ENCODE measurements around the gene GSTM2. TPM values are rescaled to one million over a fixed set of nuclear protein-coding genes. Genes with fewer than 3 reads are reported as not detected.

Gene GSTM2
- polyA plus RNA-seq (ENCODE audit: insufficient read length in 10 of 10) = 100 to 1,000 TPM; 118 to 193 (median 154) TPM
- long read RNA-seq, donor 1, full-length matches to known transcripts = 32 of 32 reads
- long read RNA-seq, donor 1, partial matches to known transcripts = 0 of 32 reads
- long read RNA-seq, donor 1, other reads (novel, unspliced or antisense) = 0 of 32 reads
- long read RNA-seq, donor 2, transcript GSTM2-201 (8 exons, 1,157 nt) = major isoform, 30 of 36 reads
- long read RNA-seq, donor 2, partial matches to known transcripts = 0 of 36 reads
- long read RNA-seq, donor 2, other reads (novel, unspliced or antisense) = 0 of 36 reads
- long read RNA-seq, donor 3 = 0 reads
- long read RNA-seq, donor 4, transcript GSTM2-201 (8 exons, 1,157 nt) = major isoform, 13 of 15 reads
- long read RNA-seq, donor 4, partial matches to known transcripts = 0 of 15 reads
- long read RNA-seq, donor 4, other reads (novel, unspliced or antisense) = 0 of 15 reads
- long read RNA-seq, donor 5, full-length matches to known transcripts = 58 of 126 reads
- long read RNA-seq, donor 5, partial matches to known transcripts = 63 of 126 reads
- long read RNA-seq, donor 5, other reads (novel, unspliced or antisense) = 5 of 126 reads
- long read RNA-seq, donor 6, transcript GSTM2-213 (3 exons, 1,168 nt) = minor isoform, 5 of 53 reads
- long read RNA-seq, donor 6, transcript GSTM2-201 (8 exons, 1,157 nt) = major isoform, 34 of 53 reads
- long read RNA-seq, donor 6, partial matches to known transcripts = 8 of 53 reads
- long read RNA-seq, donor 6, other reads (novel, unspliced or antisense) = 0 of 53 reads
- long read RNA-seq, donor 7, transcript GSTM2-201 (8 exons, 1,157 nt) = major isoform, 16 of 23 reads
- long read RNA-seq, donor 7, transcript GSTM2-213 (3 exons, 1,168 nt) = minor isoform, 5 of 23 reads
- long read RNA-seq, donor 7, partial matches to known transcripts = 0 of 23 reads
- long read RNA-seq, donor 7, other reads (novel, unspliced or antisense) = 0 of 23 reads
- long read RNA-seq, donor 8, transcript GSTM2-201 (8 exons, 1,157 nt) = major isoform, 20 of 34 reads
- long read RNA-seq, donor 8, partial matches to known transcripts = 8 of 34 reads
- long read RNA-seq, donor 8, other reads (novel, unspliced or antisense) = 0 of 34 reads
- long read RNA-seq, donor 9, partial matches to known transcripts = 0 of 4 reads
- long read RNA-seq, donor 9, other reads (novel, unspliced or antisense) = 0 of 4 reads

DNA sequence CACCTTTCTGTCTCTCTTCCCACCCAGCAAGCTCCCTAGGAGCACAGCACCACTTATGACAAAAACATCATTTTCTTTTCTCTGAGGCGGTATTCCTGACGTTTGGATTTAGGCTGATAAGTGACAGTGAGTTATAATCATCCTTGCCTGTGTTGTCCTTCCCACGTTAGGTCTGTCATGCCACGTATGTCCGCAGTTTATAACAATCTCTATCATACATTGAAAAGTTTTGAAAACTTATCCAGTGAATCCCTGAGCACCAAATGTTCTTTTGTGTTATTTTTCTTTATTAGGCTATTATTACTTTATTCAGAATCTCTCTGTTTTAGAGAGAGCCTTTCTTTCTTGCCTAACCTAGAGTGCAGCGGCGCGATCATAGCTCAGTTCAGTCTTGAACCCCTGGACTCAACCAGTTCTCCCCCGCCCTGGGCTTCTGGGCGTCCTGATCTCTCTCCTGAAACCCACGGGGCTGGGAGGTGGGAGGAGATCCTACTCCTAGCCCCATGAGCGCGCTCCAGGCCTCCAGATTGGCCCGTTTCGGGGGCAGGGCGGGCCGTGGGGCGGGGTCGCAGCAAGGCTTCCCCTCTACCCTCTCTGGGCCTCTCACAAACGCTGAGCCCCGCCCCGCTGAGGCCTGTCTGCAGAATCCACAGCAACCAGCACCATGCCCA lies at the start of gene GSTM2:
Gene GSTM2 (plus strand): TSS at position 606 of the 671 bp plus-strand sequence. CDS start 59 bp downstream, at position 665.
- DNase-seq = peak; percentile 91 to 97 (median 94)

DNA sequence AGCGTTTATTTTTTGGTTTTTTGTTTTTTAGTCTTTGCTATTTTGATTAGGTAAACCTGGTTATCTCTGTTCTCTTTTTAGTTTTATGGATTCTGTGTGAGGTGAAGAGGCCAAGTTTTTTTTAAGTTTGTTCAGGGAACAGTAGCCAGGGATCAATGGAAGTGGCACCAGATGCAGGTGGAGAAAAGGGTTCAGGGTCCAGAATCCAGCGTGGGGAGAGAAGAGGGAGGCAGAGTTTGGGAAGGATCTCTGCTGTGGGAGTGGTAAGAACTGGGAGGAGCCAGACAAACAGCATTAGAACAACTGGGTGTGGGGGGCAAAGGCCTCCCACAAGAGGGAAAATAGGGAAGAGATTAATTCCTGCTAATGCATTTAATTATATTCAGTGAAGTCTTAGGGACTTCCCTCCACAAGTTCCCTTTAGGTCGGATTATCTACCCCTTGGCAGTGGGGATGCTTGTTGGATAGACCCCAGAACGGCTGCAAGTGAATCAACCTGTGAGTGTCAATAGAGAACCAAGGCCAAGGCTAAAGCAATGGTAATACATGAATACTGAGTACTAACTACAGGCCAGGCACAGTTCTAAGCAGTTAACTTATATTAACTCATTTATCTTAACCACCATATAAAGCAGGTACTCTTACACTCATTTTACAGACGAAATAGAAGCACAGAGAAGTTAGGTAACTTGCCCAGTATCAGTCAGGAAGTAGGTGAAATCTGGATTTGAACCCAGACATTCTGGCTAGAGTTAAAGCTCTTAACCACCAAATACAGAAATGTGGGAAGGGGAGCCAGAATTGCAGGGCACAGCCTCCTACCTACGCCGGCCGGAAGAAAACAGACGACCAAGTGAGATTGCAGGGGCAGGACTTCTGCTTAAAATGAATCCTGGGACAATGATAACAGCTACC lies 48.9 kb upstream of the GSTM2 start:
- DNase-seq = no peak

- DNase-seq = peak; percentile 77 to 90 (median 84)
These were observed 48.1 kb upstream of the GSTM2 start, which contains the start of the genes AMPD2 and GNAT2 for GRCh38 chr1:109619576-109620400. AMPD2 (plus strand) TSS chr1:109619837; CDS start chr1:109621176, 1,339 bp downstream. GNAT2 (minus strand) TSS chr1:109619616; CDS start chr1:109612870, 6,746 bp downstream.

- DNase-seq = peak; percentile 64 to 90 (median 72)
These were observed 47.5 kb upstream of the GSTM2 start for GRCh38 chr1:109620401-109620791.

GRCh38 chr1:109620841-109621286 lies 47.0 kb upstream of the GSTM2 start:
- DNase-seq = peak; percentile 94 to 97 (median 95)

DNA sequence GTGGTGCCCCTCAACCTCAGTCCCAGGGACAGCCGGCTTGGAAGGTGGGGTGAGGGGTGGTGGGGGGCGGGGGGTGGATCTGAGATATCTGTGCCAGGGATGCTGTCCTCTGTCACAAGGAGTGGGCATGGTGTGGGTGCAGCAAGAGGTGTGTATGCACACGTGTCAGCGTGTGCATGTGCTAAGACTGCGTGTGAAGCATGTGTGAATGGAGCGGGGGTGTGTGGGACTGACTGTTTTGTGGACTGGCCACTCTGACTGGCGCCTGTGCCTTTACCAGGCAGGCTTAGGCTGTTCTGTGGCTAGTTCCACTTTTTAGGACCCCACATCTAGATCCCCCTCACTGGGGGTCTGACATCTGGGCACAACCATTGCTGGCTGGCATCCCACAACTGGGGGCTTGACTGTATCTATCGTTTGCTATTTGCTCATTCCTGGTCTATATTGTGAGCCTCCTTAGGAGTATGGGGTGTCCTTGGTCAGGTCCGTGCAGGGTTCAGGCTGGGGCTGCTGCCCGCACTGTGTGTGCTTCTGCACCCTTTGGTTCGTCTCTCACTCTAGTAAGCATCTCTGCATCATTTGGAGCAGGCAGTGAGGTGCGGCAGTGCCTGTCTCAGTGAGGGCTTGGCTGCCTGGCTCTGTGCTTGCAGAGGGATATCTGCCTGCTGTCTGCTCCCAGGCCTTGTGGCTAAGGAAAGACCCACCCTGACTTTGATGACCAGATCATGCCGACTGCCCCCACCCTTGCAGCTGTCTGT lies 46.3 kb upstream of the GSTM2 start:
- no peak for DNase-seq

DNA sequence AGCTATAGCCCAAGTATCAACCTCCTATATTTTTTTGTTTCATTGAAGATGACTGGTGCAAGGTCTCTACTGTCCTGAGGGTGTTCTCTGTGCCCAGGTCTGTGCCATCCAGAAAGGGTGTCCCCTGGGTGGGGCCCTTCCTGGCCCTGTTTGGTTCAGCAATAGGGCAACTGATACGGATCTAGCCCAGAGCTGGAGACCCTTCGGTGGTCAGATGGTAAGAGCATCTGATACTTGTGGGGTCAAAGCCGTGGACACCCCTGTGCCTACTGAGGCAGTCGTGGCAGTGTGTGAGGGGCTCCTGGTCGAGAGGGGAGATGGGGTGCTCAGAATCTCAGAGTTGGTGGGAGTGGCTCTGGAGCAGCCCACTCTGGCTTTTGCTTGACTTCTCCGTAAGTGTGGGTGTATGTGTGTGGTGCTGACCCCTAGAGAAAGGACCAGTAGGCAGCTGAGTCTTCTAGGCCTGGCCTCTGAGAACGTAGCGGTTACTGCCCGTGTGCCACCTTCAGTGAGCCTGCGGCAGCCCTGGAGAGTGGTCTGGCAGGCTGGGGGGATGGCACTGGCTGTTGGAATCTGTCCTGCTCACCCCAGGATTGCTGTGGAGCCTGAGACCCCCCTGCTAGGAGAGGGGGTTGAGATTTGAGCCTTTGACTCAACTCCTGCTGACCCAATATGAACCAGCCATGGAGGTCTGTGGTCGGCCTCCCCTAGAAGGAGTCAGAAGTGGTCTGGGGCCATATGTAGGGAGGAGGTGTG lies 45.5 kb upstream of the GSTM2 start:
- DNase-seq = no peak

- no peak for DNase-seq
These were observed 45.0 kb upstream of the GSTM2 start for GRCh38 chr1:109622895-109623294.

DNA sequence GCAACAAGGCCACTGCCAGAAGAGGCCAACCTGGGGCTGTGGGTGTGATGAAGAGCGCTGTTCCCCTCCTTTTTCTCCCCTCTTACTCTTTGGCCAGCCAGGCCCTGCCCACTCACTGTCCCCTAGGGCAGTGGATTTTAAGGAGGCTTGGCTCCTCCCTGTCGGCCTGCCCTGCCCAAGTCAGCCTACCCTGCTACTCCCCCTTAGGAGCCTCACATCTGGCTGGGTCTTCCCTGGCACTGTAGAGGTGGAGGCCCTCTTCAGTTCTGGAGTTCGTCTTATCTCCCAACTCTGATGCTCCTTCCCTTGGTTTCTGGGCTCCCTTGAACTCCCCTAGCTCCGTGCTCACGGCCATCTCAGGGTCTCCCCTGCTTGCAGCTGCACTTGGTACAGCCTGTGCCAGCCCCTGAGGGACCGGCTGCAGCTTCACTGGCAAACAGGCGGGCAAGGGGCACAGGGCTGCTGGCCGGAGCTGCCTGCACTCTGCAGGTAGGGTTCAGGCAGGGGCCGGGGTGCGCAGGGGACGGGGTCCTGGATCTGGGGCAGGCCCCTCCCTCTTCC lies 44.2 kb upstream of the GSTM2 start:
- peak in 1 of 3 donors; percentile 41 for DNase-seq

- peak in 1 of 3 donors; percentile 35 for DNase-seq
These were observed 43.5 kb upstream of the GSTM2 start for GRCh38 chr1:109624201-109625010.

- DNase-seq = no peak
These were observed 42.7 kb upstream of the GSTM2 start for GRCh38 chr1:109625176-109625575.

GRCh38 chr1:109625601-109626560 lies 42.0 kb upstream of the GSTM2 start:
- DNase-seq = peak in 1 of 3 donors; percentile 66

GRCh38 chr1:109626682-109627408 lies 41.0 kb upstream of the GSTM2 start:
- no peak for DNase-seq

Data from muscle of back (tissue), 13 donors.